Ishikawa (cell line): ENCODE measurements around the gene ALMS1.

Experiments used
- CREB1 ChIP-seq: IDR thresholded peaks from 2 replicates; pipeline ENCODE4 v1.6.1; 2012; ENCODE audit warnings: low read depth
- EGR1 ChIP-seq: IDR thresholded peaks from 2 replicates; pipeline ENCODE4 v1.6.1; 2012
- EP300 ChIP-seq: IDR thresholded peaks from 2 replicates; pipeline ENCODE4 v1.6.1; 2012; ENCODE audit warnings: borderline replicate concordance
- FOXM1 ChIP-seq: IDR thresholded peaks from 2 replicates; pipeline ENCODE4 v1.6.1; 2012; ENCODE audit warnings: low read depth, borderline replicate concordance
- MAX ChIP-seq: IDR thresholded peaks from 2 replicates; pipeline ENCODE4 v1.6.1; 2012
- NFIC ChIP-seq: IDR thresholded peaks from 2 replicates; pipeline ENCODE4 v1.6.1; 2012
- RAD21 ChIP-seq: IDR thresholded peaks from 2 replicates; pipeline ENCODE4 v1.6.1; 2012; ENCODE audit warnings: low read depth
- REST ChIP-seq: IDR thresholded peaks from 2 replicates; pipeline ENCODE4 v1.6.1; 2012; ENCODE audit warnings: low read depth, mild to moderate bottlenecking
- TAF1 ChIP-seq: IDR thresholded peaks from 2 replicates; pipeline ENCODE4 v1.6.1; 2012; ENCODE audit warnings: low read depth, mild to moderate bottlenecking
- TCF12 ChIP-seq: IDR thresholded peaks from 2 replicates; pipeline ENCODE4 v1.6.1; 2012; ENCODE audit warnings: low read depth
- TEAD4 ChIP-seq: IDR thresholded peaks from 2 replicates; pipeline ENCODE4 v1.6.1; 2012
- USF1 ChIP-seq: IDR thresholded peaks from 2 replicates; pipeline ENCODE4 v1.6.1; 2012
- YY1 ChIP-seq: IDR thresholded peaks from 2 replicates; pipeline ENCODE4 v1.6.1; 2012; ENCODE audit warnings: low read depth

- TF ChIP-seq TEAD4 (no peak), MAX (no peak), CREB1 (no peak), USF1 (no peak), TCF12 (no peak), TAF1 (no peak), NFIC (no peak), EGR1 (no peak), FOXM1 (no peak), RAD21 (no peak), YY1 (no peak), EP300 (no peak), REST (no peak)
These were observed 47.8 kb upstream of the ALMS1 start for GRCh38 chr2:73337828-73338227.
